Body of pancreas (tissue), 4 donors: Measurements from ENCODE around the gene ERI3. TPM values are rescaled to one million over a fixed set of nuclear protein-coding genes. Genes with fewer than 3 reads are reported as not detected.

Experiments used
- ATAC-seq: fragments of 150-250 bp; one replicate; pipeline ENCODE4 v1.9.1; 2016
- DNase-seq, 4 donors: peaks; one replicate each; pipeline ENCODE4 v3.0.0-alpha.2; 2019
- H3K27ac ChIP-seq, 4 donors: fragments of 200-600 bp; sonication (generic); 1 replicate in 3 of 4; 2 replicates in 1 of 4; pipeline versions ENCODE4 v1.5.1 to v1.6.1; 2016 to 2019; ENCODE audit warnings: mild to moderate bottlenecking in 1 of 4, mixed read lengths in 1 of 4, moderate library complexity in 1 of 4
- H3K27me3 ChIP-seq, 2 donors: fragments of 200-600 bp; sonication (generic); one replicate each; pipeline ENCODE4 v1.6.0; 2016; ENCODE audit warnings: mild to moderate bottlenecking in 1 of 2
- H3K36me3 ChIP-seq, 2 donors: fragments of 200-600 bp; sonication (generic); replicated peaks in 1 of 2; 2 replicates each; pipeline ENCODE4 v1.5.1; 2016; ENCODE audit warnings: low read depth in 2 of 2; ENCODE audit not compliant: insufficient read depth in 1 of 2
- H3K4me1 ChIP-seq: fragments of 200-600 bp; sonication (generic); one replicate; pipeline ENCODE4 v1.6.0; 2016
- H3K4me3 ChIP-seq, 2 donors: fragments of 200-600 bp; sonication (generic); 1 replicate in 1 of 2; 2 replicates in 1 of 2; pipeline ENCODE4 v1.5.1; 2016 to 2019
- H3K9me3 ChIP-seq, 3 donors: fragments of 200-600 bp; sonication (generic); 1 replicate in 2 of 3; 2 replicates in 1 of 3; pipeline ENCODE4 v1.5.1; 2016
- POLR2A ChIP-seq, 3 donors: fragments of 450-650 bp; IDR thresholded peaks; one replicate each; pipeline ENCODE4 v1.6.1; 2016; ENCODE audit warnings: antibody characterized with exemption in 3 of 3, mild to moderate bottlenecking in 2 of 3
- WGBS, 2 donors: methylation state at CpG; one replicate each; pipeline ENCODE4 v1.1.5; 2017; 5-methylcytosine and 5-hydroxymethylcytosine counted together
- intact Hi-C: fragments of 100-400 bp; cut with DNase I; formaldehyde crosslinking; loops from one replicate; pipeline ENCODE4 v1.15.1; 2023
- total RNA-seq, 2 donors: library from RNA; depleted of rRNA; stranded (reverse); fragments of >200 nt; gene quantifications; one replicate each; pipeline ENCODE4 v1.1.0, GENCODE V29; 2016
- TF ChIP-seq, protein P1 (sequence below), 7 experiments: fragments of 450-650 bp in 4 of 7; fragments of 200-600 bp in 3 of 7; sonication (generic) in 3 of 7; IDR thresholded peaks; one replicate each; pipeline ENCODE4 v1.5.1; 2016 to 2019; ENCODE audit warnings: antibody characterized with exemption in 7 of 7

Gene ERI3
- total RNA-seq, 2 donors from 2014 or later = 17.4 to 59.7 TPM

- no peak for TF ChIP-seq POLR2A (IDR thresholded peaks at IDR 0.05)
- TF ChIP-seq, protein P1, sequence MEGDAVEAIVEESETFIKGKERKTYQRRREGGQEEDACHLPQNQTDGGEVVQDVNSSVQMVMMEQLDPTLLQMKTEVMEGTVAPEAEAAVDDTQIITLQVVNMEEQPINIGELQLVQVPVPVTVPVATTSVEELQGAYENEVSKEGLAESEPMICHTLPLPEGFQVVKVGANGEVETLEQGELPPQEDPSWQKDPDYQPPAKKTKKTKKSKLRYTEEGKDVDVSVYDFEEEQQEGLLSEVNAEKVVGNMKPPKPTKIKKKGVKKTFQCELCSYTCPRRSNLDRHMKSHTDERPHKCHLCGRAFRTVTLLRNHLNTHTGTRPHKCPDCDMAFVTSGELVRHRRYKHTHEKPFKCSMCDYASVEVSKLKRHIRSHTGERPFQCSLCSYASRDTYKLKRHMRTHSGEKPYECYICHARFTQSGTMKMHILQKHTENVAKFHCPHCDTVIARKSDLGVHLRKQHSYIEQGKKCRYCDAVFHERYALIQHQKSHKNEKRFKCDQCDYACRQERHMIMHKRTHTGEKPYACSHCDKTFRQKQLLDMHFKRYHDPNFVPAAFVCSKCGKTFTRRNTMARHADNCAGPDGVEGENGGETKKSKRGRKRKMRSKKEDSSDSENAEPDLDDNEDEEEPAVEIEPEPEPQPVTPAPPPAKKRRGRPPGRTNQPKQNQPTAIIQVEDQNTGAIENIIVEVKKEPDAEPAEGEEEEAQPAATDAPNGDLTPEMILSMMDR (IDR thresholded peaks at IDR 0.05) = no peak
- H3K36me3 ChIP-seq = no peaks in the 10 kb centered on the region
- no peak for DNase-seq
- H3K4me1 ChIP-seq = no peaks in the 10 kb centered on the region
- WGBS, 2 donors = 94 to 97% methylated on average over 3 of the region's 3 CpGs
- no peak overlapping the region for H3K27ac ChIP-seq
- no peak overlapping the region for H3K4me3 ChIP-seq
- no peaks in the 10 kb centered on the region for H3K9me3 ChIP-seq
- H3K27me3 ChIP-seq = no peaks in the 10 kb centered on the region
- no peak for ATAC-seq
- intact Hi-C loops = no loop called here
These were observed 20.1 kb downstream of the ERI3 start for GRCh38 chr1:44334968-44335367.

DNA sequence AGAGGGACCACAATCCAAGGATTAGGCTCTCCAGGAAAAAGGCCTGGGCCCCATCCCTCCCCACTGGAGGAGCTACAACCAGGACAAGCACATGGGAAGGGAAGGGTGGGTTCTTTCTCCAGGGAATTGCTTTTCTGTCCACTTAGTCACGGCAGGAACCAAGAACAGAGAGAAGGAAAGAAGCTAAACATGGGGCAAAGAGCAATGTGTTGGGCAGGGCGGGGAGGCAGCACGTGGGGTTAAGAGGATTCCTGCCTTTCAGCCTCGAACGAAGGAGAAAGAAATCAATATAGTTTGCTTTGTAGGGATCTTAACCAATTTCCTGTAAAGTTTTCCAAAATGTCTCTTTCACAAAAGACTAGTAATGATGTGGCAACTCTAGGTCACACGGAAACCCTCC, 21.7 kb downstream of the ERI3 start:
- DNase-seq (no peak), ATAC-seq (no peak)
- Histone ChIP-seq H3K4me3 (no peak overlapping the region), H3K27ac (no peak overlapping the region), H3K27me3 (no peaks in the 10 kb centered on the region), H3K4me1 (peaks cover under 1% of the 10 kb centered on the region), H3K36me3 (no peaks in the 10 kb centered on the region), H3K9me3 (no peaks in the 10 kb centered on the region)
- 66 to 84% methylated on average over 6 of the region's 6 CpGs for WGBS, 2 donors
- no peak for TF ChIP-seq POLR2A (IDR thresholded peaks at IDR 0.05)
- TF ChIP-seq, protein P1 (IDR thresholded peaks at IDR 0.05) = no peak
- intact Hi-C loops = no loop called here

DNA sequence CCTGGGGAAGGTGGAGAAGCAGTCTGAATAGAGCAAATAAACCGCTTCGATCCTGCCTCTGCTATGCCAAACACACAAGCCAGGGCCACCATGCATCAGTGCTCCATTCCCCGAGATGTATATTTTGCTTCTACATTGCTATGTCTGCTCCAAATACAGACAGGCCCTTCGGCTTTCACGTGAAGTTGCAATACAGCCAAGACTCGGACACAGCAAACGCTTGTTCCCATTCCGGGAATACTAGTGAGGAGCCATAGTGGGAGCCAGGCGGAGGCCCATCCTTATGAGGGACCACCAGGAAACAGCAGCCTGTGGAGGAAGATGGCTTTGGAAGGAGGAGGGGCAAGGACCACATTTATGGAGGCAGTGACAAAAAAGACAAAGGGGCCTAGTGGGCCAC, 22.6 kb downstream of the ERI3 start:
- Histone ChIP-seq H3K36me3 (no peaks in the 10 kb centered on the region), H3K4me3 (no peak overlapping the region), H3K4me1 (peaks cover 9% of the 10 kb centered on the region), H3K27ac (no peak overlapping the region), H3K9me3 (no peaks in the 10 kb centered on the region), H3K27me3 (no peaks in the 10 kb centered on the region)
- intact Hi-C loops = no loop called here
- ATAC-seq = no peak
- TF ChIP-seq, protein P1 (IDR thresholded peaks at IDR 0.05) = no peak
- TF ChIP-seq POLR2A (IDR thresholded peaks at IDR 0.05) = no peak
- no peak for DNase-seq
- 95 to 98% methylated on average over 9 of the region's 9 CpGs for WGBS, 2 donors

GRCh38 chr1:44330935-44331334, 24.1 kb downstream of the ERI3 start:
- Histone ChIP-seq H3K36me3 (no peaks in the 10 kb centered on the region), H3K27ac (no peak overlapping the region), H3K27me3 (no peaks in the 10 kb centered on the region), H3K9me3 (no peaks in the 10 kb centered on the region), H3K4me3 (no peak overlapping the region), H3K4me1 (peaks cover 15% of the 10 kb centered on the region)
- intact Hi-C loops = no loop called here
- DNase-seq = no peak
- 98 to 100% methylated on average over 2 of the region's 2 CpGs for WGBS, 2 donors
- TF ChIP-seq, protein P1 (IDR thresholded peaks at IDR 0.05) = no peak
- no peak for TF ChIP-seq POLR2A (IDR thresholded peaks at IDR 0.05)
- ATAC-seq = no peak

- ATAC-seq = no peak
- peaks cover 15% of the 10 kb centered on the region for H3K4me1 ChIP-seq
- peak overlapping the region in 2 of 4 donors; percentile 18 to 36 for H3K27ac ChIP-seq
- DNase-seq = no peak
- no peak for TF ChIP-seq POLR2A (IDR thresholded peaks at IDR 0.05)
- TF ChIP-seq, protein P1 (IDR thresholded peaks at IDR 0.05) = no peak
- H3K36me3 ChIP-seq = no peaks in the 10 kb centered on the region
- intact Hi-C loops = no loop called here
- no peaks in the 10 kb centered on the region for H3K27me3 ChIP-seq
- 76 to 86% methylated on average over 5 of the region's 5 CpGs for WGBS, 2 donors
- no peaks in the 10 kb centered on the region for H3K9me3 ChIP-seq
- no peak overlapping the region for H3K4me3 ChIP-seq
These were observed 26.2 kb downstream of the ERI3 start for GRCh38 chr1:44328671-44329416.
